Suppressor macrophage treated with lipopolysaccharide for 4 hours (primary cell): ENCODE measurements around the gene CASP1.

Experiments used
- DNase-seq: peaks from one replicate; pipeline ENCODE4 v3.0.0-alpha.2; 2020

The CASP1 gene

GRCh38 chr11:104979839-104980238 lies 55.1 kb downstream of the CASP1 start:
- no peak for DNase-seq
